OCI-LY7 (cell line): ENCODE data around the gene NOTCH3. TPM values are rescaled to one million over a fixed set of nuclear protein-coding genes. Genes with fewer than 3 reads are reported as not detected.
A peak's percentile ranks its signal among the peaks of the same experiment; 100 is the strongest.

Experiments
- BruUV-seq: library from RNA; stranded (reverse); fragments of 400-500 nt; replicated peaks from 2 replicates; lab custom pipeline; 2021; lab: Mats Ljungman, UMichigan
- CTCF ChIA-PET: fragments of 300-600 bp; sonication (Branson Sonifier 250); formaldehyde crosslinking; loops from one replicate; lab custom pipeline; 2022; ENCODE audit warnings: antibody characterized with exemption; ENCODE audit not compliant: unreplicated experiment; lab: Charles Lee
- POLR2A ChIA-PET: fragments of 300-600 bp; sonication (Branson Sonifier 250); formaldehyde crosslinking; loops from one replicate; lab custom pipeline; 2022; ENCODE audit warnings: antibody characterized with exemption; lab: Charles Lee
- DNase-seq: peaks from one replicate; pipeline ENCODE4 v3.0.0-alpha.2; 2015; ENCODE audit warnings: low spot score
- H2AFZ ChIP-seq: fragments of 200-600 bp; sonication (generic), shearing (Covaris generic); 2 replicates; pipeline ENCODE4 v1.6.1; 2014; ENCODE audit warnings: mild to moderate bottlenecking, antibody characterized with exemption, low read length, moderate library complexity
- H3K27ac ChIP-seq: fragments of 200-600 bp; sonication (generic); 2 replicates; pipeline ENCODE4 v1.5.1; 2014; ENCODE audit warnings: mixed run types, low read depth, mild to moderate bottlenecking, moderate library complexity, low read length, inconsistent platforms; ENCODE audit not compliant: poor library complexity, severe bottlenecking
- H3K36me3 ChIP-seq: fragments of 200-600 bp; sonication (generic); 2 replicates; pipeline ENCODE4 v1.6.1; 2014; ENCODE audit warnings: mild to moderate bottlenecking, antibody characterized with exemption, low read length, moderate library complexity, mixed read lengths; ENCODE audit not compliant: insufficient read depth
- H3K4me1 ChIP-seq: fragments of 200-600 bp; sonication (generic); 2 replicates; pipeline ENCODE4 v1.5.1; 2014; ENCODE audit warnings: mild to moderate bottlenecking, low read length; ENCODE audit not compliant: insufficient read depth, poor library complexity, severe bottlenecking
- H3K4me2 ChIP-seq: fragments of 200-600 bp; sonication (generic); 2 replicates; pipeline ENCODE4 v1.6.1; 2014; ENCODE audit warnings: mild to moderate bottlenecking, low read length
- H3K4me3 ChIP-seq: fragments of 200-600 bp; sonication (generic); 2 replicates; pipeline ENCODE4 v1.5.1; 2014; ENCODE audit warnings: mild to moderate bottlenecking, low read depth, low read length; ENCODE audit not compliant: poor library complexity, severe bottlenecking
- H3K79me2 ChIP-seq: fragments of 200-600 bp; sonication (generic); 2 replicates; pipeline ENCODE4 v1.6.1; 2016; ENCODE audit warnings: low read depth, mild to moderate bottlenecking, low read length, moderate library complexity, mixed read lengths; ENCODE audit not compliant: insufficient read depth
- H3K9me2 ChIP-seq: fragments of 200-600 bp; sonication (generic); 2 replicates; pipeline ENCODE4 v1.6.1; 2016; ENCODE audit warnings: mild to moderate bottlenecking, low read length, mixed read lengths; ENCODE audit not compliant: insufficient read depth
- H3K9me3 ChIP-seq: fragments of 200-600 bp; sonication (generic); 2 replicates; pipeline ENCODE4 v1.6.1; 2014; ENCODE audit warnings: mild to moderate bottlenecking, mixed run types, low read length, mixed read lengths
- H4K20me1 ChIP-seq: fragments of 200-600 bp; sonication (generic); 2 replicates; pipeline ENCODE4 v1.6.1; 2014; ENCODE audit warnings: mild to moderate bottlenecking, antibody characterized with exemption, low read length, moderate library complexity, mixed read lengths; ENCODE audit not compliant: insufficient read depth
- EZH2phosphoT487 ChIP-seq: fragments of 200-600 bp; sonication (generic); IDR thresholded peaks from 2 replicates; pipeline ENCODE4 v1.6.1; 2018; ENCODE audit warnings: low read depth, borderline replicate concordance, mild to moderate bottlenecking, mixed run types, antibody characterized with exemption, low read length, moderate library complexity, mixed read lengths
- intact Hi-C: fragments of 100-400 bp; cut with micrococcal nuclease; formaldehyde crosslinking; loops from one replicate; pipeline ENCODE4 v1.10.0; 2022; ENCODE audit not compliant: unreplicated experiment
- total RNA-seq, 2 experiments: library from RNA; depleted of rRNA in 1 of 2; stranded (reverse); fragments of >200 nt in 1 of 2; shearing (Covaris generic) in 1 of 2; gene quantifications; 2 replicates each; pipeline ENCODE4 v1.2.3, GENCODE V29; 2014 to 2022
- TF ChIP-seq, protein P1 (sequence below): fragments of 200-600 bp; sonication (generic); conservative IDR thresholded peaks from 2 replicates; pipeline ENCODE4 v1.5.1; 2014; ENCODE audit warnings: mild to moderate bottlenecking, antibody characterized with exemption, low read length, moderate library complexity, mixed read lengths

NOTCH3 gene
- total RNA-seq, 2 experiments from 2014 or later: 0.25 TPM; not detected in 1

DNA sequence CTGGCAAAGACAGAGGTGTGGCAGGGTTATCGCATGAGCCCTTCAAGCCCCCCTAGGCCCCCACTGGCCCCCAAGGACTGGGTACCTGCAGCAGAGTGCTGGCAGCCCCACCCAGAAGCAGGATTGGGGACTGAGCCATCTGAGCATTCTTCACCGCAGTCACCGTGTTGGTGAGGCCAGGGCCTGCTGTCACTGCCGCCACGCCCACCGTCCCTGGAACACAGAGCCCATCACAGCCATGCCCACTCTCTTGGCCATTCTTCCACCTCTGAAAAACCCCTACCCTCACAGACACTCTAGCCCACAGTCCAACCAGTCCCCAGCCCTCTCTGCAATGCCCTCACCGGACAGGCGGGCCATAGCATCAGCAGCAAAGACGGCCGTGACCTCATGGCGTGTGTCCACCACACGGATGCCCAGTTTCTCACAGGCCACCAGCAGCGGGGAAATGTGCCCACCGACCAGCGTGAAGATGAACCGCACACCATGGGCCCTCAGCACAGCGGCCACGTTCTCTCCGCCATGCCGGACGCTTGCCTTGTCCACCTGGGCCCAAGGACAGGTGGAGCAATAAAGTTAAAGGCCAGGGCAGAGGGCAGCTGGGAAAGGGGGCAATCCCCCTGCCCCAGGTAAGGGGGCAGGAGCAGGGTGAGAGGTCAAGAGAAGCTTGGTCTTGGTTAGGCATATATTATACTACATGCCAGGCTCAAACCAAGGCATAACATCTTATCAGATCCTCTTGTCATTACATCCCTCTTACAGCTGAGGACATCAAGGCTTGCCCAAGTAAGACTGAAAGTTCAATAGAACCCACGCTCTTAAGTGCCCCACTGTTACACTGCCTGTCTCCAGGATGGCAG is 77.5 kb downstream of the NOTCH3 start:
- H3K4me1 ChIP-seq: peaks cover 15% of the 10 kb centered on the region
- peak overlapping the region; percentile 87; the same call in 1 of the 2 replicates for H3K4me2 ChIP-seq
- DNase-seq: no peak
- peaks cover 45% of the 10 kb centered on the region for H3K36me3 ChIP-seq
- POLR2A ChIA-PET: interaction anchor here (1.5 kb wide), 1 partner anchor 10 kb away, joined by 4 read pairs; no protein-coding TSS in a partner anchor
- H2AFZ ChIP-seq: no peak overlapping the region
- H3K79me2 ChIP-seq: peaks cover 11% of the 10 kb centered on the region; the same call in 1 of the 2 replicates
- no peaks in the 10 kb centered on the region for H3K9me2 ChIP-seq
- intact Hi-C loops: no loop called here
- TF ChIP-seq, protein P1, sequence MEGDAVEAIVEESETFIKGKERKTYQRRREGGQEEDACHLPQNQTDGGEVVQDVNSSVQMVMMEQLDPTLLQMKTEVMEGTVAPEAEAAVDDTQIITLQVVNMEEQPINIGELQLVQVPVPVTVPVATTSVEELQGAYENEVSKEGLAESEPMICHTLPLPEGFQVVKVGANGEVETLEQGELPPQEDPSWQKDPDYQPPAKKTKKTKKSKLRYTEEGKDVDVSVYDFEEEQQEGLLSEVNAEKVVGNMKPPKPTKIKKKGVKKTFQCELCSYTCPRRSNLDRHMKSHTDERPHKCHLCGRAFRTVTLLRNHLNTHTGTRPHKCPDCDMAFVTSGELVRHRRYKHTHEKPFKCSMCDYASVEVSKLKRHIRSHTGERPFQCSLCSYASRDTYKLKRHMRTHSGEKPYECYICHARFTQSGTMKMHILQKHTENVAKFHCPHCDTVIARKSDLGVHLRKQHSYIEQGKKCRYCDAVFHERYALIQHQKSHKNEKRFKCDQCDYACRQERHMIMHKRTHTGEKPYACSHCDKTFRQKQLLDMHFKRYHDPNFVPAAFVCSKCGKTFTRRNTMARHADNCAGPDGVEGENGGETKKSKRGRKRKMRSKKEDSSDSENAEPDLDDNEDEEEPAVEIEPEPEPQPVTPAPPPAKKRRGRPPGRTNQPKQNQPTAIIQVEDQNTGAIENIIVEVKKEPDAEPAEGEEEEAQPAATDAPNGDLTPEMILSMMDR: no peak
- TF ChIP-seq EZH2phosphoT487: no peak
- BruUV-seq: no TSS peak
- H3K9me3 ChIP-seq: no peaks in the 10 kb centered on the region
- H3K4me3 ChIP-seq: no peak overlapping the region
- no peaks in the 10 kb centered on the region for H4K20me1 ChIP-seq
- CTCF ChIA-PET: no interaction called here
- no peak overlapping the region for H3K27ac ChIP-seq

DNA sequence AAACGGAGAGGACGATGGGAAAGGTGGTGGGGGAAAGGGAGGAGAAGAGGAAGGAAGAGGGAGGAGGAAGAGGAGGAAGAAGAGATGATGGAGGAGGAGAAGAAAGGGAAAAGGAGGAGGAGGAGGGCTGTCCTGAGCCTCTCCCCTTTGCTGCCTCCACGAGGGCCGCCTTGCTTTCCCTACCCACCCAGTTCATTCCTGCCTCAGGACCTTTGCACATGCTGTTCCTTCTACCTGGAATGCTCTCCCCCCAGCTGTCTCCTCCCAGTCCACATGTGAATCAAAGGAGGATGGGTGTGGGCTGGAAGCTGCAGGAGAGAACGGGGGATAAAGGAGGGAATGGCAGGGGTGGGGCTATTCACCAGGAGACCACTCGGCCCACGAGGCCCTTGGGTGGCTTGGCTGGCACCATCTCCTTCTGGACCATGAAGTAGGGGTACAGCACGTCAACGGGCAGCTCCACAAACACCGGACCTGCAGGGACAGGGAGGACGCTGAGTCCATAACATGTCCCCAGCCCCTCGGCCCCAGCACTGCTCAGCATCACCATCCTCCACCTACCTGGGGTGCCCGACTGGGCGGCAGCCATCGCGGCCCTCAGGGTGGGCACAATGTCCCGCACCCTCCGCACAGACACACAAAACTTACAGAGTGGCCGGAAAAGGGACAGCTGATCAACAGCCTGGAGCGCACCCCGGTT is 78.3 kb downstream of the NOTCH3 start:
- Histone ChIP-seq H3K36me3 (peaks cover 53% of the 10 kb centered on the region), H3K27ac (no peak overlapping the region), H3K4me2 (no peak overlapping the region), H3K79me2 (peaks cover 11% of the 10 kb centered on the region; the same call in 1 of the 2 replicates), H4K20me1 (no peaks in the 10 kb centered on the region), H3K4me3 (no peak overlapping the region), H2AFZ (no peak overlapping the region), H3K4me1 (peaks cover 15% of the 10 kb centered on the region), H3K9me3 (no peaks in the 10 kb centered on the region), H3K9me2 (no peaks in the 10 kb centered on the region)
- no peak for DNase-seq
- ChIA-PET CTCF (no interaction called here), POLR2A (no interaction called here)
- no peak for TF ChIP-seq EZH2phosphoT487
- TF ChIP-seq, protein P1: no peak
- intact Hi-C loops: no loop called here
- no TSS peak for BruUV-seq
